OCI-LY1 (cell line): Measurements from ENCODE around the gene ASPA.
A peak's percentile ranks its signal among the peaks of the same experiment; 100 is the strongest.

ENCODE experiments used
- H2AFZ ChIP-seq: fragments of 200-600 bp; sonication (generic), shearing (Covaris generic); 2 replicates; pipeline ENCODE4 v1.6.0; 2014; ENCODE audit warnings: antibody characterized with exemption, mild to moderate bottlenecking, low read length
- H3F3A ChIP-seq: fragments of 200-600 bp; sonication (generic), shearing (Covaris generic); 2 replicates; pipeline ENCODE4 v1.6.0; 2014; ENCODE audit warnings: mild to moderate bottlenecking, antibody characterized with exemption, low read length, moderate library complexity; ENCODE audit not compliant: insufficient read depth
- H3K27ac ChIP-seq: fragments of 200-600 bp; sonication (generic); 2 replicates; pipeline ENCODE4 v1.5.1; 2014; ENCODE audit warnings: low read length, mixed run types, mild to moderate bottlenecking, low read depth; ENCODE audit not compliant: poor library complexity, severe bottlenecking
- H3K27me3 ChIP-seq: fragments of 200-600 bp; sonication (generic); 2 replicates; pipeline ENCODE4 v1.6.0; 2014; ENCODE audit warnings: antibody characterized with exemption, mild to moderate bottlenecking, low read length, moderate library complexity; ENCODE audit not compliant: insufficient read depth
- H3K36me3 ChIP-seq: fragments of 200-600 bp; sonication (generic); 2 replicates; pipeline ENCODE4 v1.6.1; 2014; ENCODE audit warnings: mild to moderate bottlenecking, antibody characterized with exemption, low read length, moderate library complexity, mixed read lengths; ENCODE audit not compliant: insufficient read depth
- H3K4me1 ChIP-seq: fragments of 200-600 bp; sonication (generic); 2 replicates; pipeline ENCODE4 v1.5.1; 2014; ENCODE audit warnings: mild to moderate bottlenecking, low read length, moderate library complexity; ENCODE audit not compliant: insufficient read depth, severe bottlenecking
- H3K4me2 ChIP-seq: fragments of 200-600 bp; sonication (generic), shearing (Covaris generic); 2 replicates; pipeline ENCODE4 v1.6.1; 2014; ENCODE audit warnings: low read length
- H3K4me3 ChIP-seq: fragments of 200-600 bp; sonication (generic); 2 replicates; pipeline ENCODE4 v1.5.1; 2014; ENCODE audit warnings: low read length, low read depth, mild to moderate bottlenecking, mixed read lengths; ENCODE audit not compliant: poor library complexity, severe bottlenecking
- H3K79me2 ChIP-seq: fragments of 200-600 bp; shearing (Covaris generic); 2 replicates; pipeline ENCODE4 v1.6.1; 2016; ENCODE audit warnings: mixed run types, low read length, mixed read lengths; ENCODE audit not compliant: insufficient read depth
- H3K9ac ChIP-seq: fragments of 200-600 bp; sonication (generic), shearing (Covaris generic); 2 replicates; pipeline ENCODE4 v1.6.1; 2014; ENCODE audit warnings: mild to moderate bottlenecking, low read length, mixed read lengths
- H3K9me2 ChIP-seq: fragments of 200-600 bp; sonication (generic), shearing (Covaris generic); 2 replicates; pipeline ENCODE4 v1.6.1; 2014; ENCODE audit warnings: low read depth, mild to moderate bottlenecking, low read length, mixed read lengths
- H3K9me3 ChIP-seq: fragments of 200-600 bp; shearing (Covaris generic); 2 replicates; pipeline ENCODE4 v1.6.1; 2014; ENCODE audit warnings: low read length, mixed read lengths
- H4K20me1 ChIP-seq: fragments of 200-600 bp; sonication (generic), shearing (Covaris generic); 2 replicates; pipeline ENCODE4 v1.6.0; 2016; ENCODE audit warnings: mild to moderate bottlenecking, low read length; ENCODE audit not compliant: insufficient read depth
- EZH2 ChIP-seq: fragments of 200-600 bp; sonication (generic), shearing (Covaris generic); IDR thresholded peaks from 2 replicates; pipeline ENCODE4 v1.8.0; 2017; ENCODE audit warnings: borderline replicate concordance, mixed run types, mild to moderate bottlenecking, antibody characterized with exemption, low read length, moderate library complexity, mixed read lengths
- TF ChIP-seq, protein P1 (sequence below): fragments of 200-600 bp; sonication (generic), shearing (Covaris generic); IDR thresholded peaks from 2 replicates; pipeline ENCODE4 v1.5.1; 2017; ENCODE audit warnings: mild to moderate bottlenecking, antibody characterized with exemption, low read length, moderate library complexity, mixed read lengths

The ASPA gene

DNA sequence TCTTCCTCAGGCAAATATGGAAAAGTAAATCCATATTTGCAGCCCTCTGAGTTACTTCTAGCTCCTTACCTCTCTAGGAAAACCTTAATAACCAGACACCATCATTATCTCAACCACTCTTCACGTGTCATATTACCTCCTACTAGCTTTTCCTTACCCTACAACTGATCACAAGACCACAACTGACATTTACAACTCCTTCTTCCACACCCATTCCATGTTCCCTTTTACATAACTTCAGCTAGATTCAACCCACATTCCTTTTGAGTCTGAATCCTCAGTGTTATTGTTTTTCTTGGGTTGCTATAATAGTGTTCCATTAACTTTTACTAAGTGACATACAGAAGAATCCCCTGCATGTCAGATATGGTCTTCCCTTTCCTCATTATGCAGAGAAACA is 37.4 kb upstream of the ASPA start:
- Histone ChIP-seq H3K9ac (no peak overlapping the region), H3K9me3 (no peaks in the 10 kb centered on the region), H4K20me1 (no peaks in the 10 kb centered on the region), H3K4me3 (no peak overlapping the region), H3K36me3 (no peaks in the 10 kb centered on the region), H3K79me2 (no peaks in the 10 kb centered on the region), H3K27me3 (peaks cover 4% of the 10 kb centered on the region; the same call in 1 of the 2 replicates), H3K4me1 (no peaks in the 10 kb centered on the region), H3K27ac (no peak overlapping the region), H3F3A (no peaks in the 10 kb centered on the region), H2AFZ (no peak overlapping the region), H3K9me2 (no peaks in the 10 kb centered on the region), H3K4me2 (no peak overlapping the region)
- TF ChIP-seq EZH2: no peak
- TF ChIP-seq, protein P1, sequence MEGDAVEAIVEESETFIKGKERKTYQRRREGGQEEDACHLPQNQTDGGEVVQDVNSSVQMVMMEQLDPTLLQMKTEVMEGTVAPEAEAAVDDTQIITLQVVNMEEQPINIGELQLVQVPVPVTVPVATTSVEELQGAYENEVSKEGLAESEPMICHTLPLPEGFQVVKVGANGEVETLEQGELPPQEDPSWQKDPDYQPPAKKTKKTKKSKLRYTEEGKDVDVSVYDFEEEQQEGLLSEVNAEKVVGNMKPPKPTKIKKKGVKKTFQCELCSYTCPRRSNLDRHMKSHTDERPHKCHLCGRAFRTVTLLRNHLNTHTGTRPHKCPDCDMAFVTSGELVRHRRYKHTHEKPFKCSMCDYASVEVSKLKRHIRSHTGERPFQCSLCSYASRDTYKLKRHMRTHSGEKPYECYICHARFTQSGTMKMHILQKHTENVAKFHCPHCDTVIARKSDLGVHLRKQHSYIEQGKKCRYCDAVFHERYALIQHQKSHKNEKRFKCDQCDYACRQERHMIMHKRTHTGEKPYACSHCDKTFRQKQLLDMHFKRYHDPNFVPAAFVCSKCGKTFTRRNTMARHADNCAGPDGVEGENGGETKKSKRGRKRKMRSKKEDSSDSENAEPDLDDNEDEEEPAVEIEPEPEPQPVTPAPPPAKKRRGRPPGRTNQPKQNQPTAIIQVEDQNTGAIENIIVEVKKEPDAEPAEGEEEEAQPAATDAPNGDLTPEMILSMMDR: no peak

- Histone ChIP-seq H3K9ac (no peak overlapping the region), H3K4me2 (no peak overlapping the region), H3K9me2 (no peaks in the 10 kb centered on the region), H3F3A (no peaks in the 10 kb centered on the region), H3K27me3 (peaks cover 4% of the 10 kb centered on the region; the same call in 1 of the 2 replicates), H3K79me2 (no peaks in the 10 kb centered on the region), H3K36me3 (no peaks in the 10 kb centered on the region), H3K4me1 (no peaks in the 10 kb centered on the region), H2AFZ (no peak overlapping the region), H3K27ac (no peak overlapping the region), H4K20me1 (no peaks in the 10 kb centered on the region), H3K9me3 (no peaks in the 10 kb centered on the region), H3K4me3 (no peak overlapping the region)
- TF ChIP-seq, protein P1: no peak
- no peak for TF ChIP-seq EZH2
These were observed 35.3 kb upstream of the ASPA start for GRCh38 chr17:3440451-3440850.

DNA sequence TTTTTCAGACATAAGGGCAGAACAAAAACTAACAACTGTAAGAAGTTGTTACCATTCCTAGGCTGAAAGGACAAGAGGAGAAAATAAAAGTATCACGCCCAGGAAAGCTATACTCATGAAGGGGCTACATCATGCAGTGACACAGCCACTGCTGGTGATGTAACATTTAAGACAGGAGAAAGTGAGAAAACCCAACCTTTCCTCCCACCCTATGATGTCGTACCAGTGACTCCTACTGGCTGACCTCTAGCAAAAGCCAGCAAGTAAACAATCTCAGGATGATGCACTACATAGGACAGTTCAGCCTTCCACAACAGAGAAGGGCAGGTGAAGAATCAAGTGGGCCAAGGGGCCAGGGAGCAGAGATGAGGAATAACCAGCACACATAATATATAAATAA is 28.2 kb upstream of the ASPA start:
- TF ChIP-seq EZH2: no peak
- TF ChIP-seq, protein P1: peak; percentile 45; the same call in 1 of the 2 replicates
- Histone ChIP-seq H3K4me3 (no peak overlapping the region), H3K27ac (no peak overlapping the region), H3K9me3 (no peaks in the 10 kb centered on the region), H3K4me1 (no peaks in the 10 kb centered on the region), H2AFZ (no peak overlapping the region), H3F3A (no peaks in the 10 kb centered on the region), H3K4me2 (no peak overlapping the region), H3K79me2 (no peaks in the 10 kb centered on the region), H4K20me1 (no peaks in the 10 kb centered on the region), H3K27me3 (no peaks in the 10 kb centered on the region), H3K36me3 (no peaks in the 10 kb centered on the region), H3K9me2 (no peaks in the 10 kb centered on the region), H3K9ac (no peak overlapping the region)
